ENCODE data around the gene YEATS2. TPM values are rescaled to one million over a fixed set of nuclear protein-coding genes. Genes with fewer than 3 reads are reported as not detected.

YEATS2 gene
- total RNA-seq, 4 donors from 2014 or later, result 14.0 to 24.1 (median 16.3) TPM

DNA sequence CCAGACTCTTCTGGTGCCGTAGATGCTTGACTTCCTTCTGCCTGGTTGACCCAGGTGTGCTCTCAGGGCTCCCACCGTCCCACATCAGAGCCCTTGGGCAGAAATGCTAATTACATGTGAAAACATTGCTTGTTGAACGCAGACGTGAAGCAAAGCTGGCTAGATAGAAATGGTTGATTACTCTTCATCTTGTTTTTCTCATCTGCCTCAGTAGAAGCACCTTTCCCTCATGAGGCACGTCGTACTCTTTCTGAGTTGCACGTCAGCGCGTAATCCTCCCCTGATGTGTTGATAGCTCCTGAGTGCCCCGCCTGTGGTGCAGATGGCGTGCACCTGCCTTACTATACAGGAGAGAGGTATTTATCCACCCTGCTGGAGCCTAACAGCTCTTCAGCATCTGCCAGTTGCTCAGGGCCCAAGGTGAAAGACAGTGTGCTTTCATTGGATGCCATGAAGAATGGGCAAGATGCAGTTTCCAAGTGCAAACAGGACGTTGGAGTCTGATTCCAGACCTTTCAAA lies 109.7 kb downstream of the YEATS2 start:
- intact Hi-C loops (cut with DNase I; ENCODE audit: low total_unique reads), result no loop called here
- H3K4me3 ChIP-seq (ENCODE audit: low read depth, poor library complexity, severe bottlenecking), result no peak overlapping the region
- WGBS, 2 donors, result 89 to 93% methylated on average over 12 of the region's 12 CpGs
- no peak for TF ChIP-seq POLR2A (IDR thresholded peaks at IDR 0.05)
- TF ChIP-seq, protein P1, sequence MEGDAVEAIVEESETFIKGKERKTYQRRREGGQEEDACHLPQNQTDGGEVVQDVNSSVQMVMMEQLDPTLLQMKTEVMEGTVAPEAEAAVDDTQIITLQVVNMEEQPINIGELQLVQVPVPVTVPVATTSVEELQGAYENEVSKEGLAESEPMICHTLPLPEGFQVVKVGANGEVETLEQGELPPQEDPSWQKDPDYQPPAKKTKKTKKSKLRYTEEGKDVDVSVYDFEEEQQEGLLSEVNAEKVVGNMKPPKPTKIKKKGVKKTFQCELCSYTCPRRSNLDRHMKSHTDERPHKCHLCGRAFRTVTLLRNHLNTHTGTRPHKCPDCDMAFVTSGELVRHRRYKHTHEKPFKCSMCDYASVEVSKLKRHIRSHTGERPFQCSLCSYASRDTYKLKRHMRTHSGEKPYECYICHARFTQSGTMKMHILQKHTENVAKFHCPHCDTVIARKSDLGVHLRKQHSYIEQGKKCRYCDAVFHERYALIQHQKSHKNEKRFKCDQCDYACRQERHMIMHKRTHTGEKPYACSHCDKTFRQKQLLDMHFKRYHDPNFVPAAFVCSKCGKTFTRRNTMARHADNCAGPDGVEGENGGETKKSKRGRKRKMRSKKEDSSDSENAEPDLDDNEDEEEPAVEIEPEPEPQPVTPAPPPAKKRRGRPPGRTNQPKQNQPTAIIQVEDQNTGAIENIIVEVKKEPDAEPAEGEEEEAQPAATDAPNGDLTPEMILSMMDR (IDR thresholded peaks at IDR 0.05), result no peak
- peak in 1 of 2 donors; percentile 32 for DNase-seq (ENCODE audit: low spot score in 2 of 2)

DNA sequence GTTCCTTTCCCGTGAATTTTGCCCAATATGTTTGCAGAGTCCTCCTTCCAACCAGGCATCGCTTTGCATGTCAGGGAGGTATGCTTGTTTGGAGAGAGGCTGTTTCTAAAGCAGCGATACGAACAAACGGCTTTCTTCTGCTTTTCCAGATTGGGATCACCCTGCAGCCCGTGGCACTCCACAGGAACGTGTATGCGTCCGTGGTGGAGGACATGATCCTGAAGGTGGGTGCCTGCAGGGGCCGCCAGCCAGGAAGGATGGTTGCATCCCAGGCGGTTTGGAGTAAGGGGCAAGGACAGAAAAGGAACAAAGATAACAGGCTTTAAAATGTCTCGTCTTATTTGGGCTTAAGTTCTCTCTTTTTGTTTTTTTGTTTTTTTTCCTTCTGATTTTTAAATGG lies 110.3 kb downstream of the YEATS2 start:
- TF ChIP-seq, protein P1 (IDR thresholded peaks at IDR 0.05), result no peak
- peak in 1 of 2 donors; percentile 80 for DNase-seq (ENCODE audit: low spot score in 2 of 2)
- H3K4me3 ChIP-seq (ENCODE audit: low read depth, poor library complexity, severe bottlenecking), result no peak overlapping the region
- 95 to 96% methylated on average over 12 of the region's 12 CpGs for WGBS, 2 donors
- intact Hi-C loops (cut with DNase I; ENCODE audit: low total_unique reads), result no loop called here

DNA sequence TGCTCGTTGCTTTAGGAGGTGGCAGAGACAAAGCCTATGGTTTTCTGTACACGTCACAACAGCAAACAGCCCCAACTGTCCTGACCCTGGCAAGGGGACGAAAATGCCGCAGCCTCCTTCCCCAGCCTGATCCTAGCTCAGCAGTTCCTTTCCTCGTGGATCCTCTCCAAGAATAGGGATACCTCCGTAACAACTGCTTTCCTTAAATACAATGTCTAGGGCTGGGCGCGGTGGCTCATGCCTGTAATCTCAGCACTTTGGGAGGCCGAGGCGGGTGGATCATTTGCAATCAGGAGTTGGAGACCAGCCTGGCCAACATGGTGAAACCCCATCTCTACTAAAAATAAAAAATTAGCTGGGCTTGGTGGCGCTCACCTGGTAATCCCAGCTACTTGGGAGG lies 110.8 kb downstream of the YEATS2 start:
- intact Hi-C loops (cut with DNase I; ENCODE audit: low total_unique reads), result no loop called here
- TF ChIP-seq POLR2A (IDR thresholded peaks at IDR 0.05), result no peak
- TF ChIP-seq, protein P1 (IDR thresholded peaks at IDR 0.05), result no peak
- peak in 1 of 2 donors; percentile 57 for DNase-seq (ENCODE audit: low spot score in 2 of 2)
- 95 to 96% methylated on average over 11 of the region's 11 CpGs for WGBS, 2 donors
- H3K4me3 ChIP-seq (ENCODE audit: low read depth, poor library complexity, severe bottlenecking), result no peak overlapping the region

DNA sequence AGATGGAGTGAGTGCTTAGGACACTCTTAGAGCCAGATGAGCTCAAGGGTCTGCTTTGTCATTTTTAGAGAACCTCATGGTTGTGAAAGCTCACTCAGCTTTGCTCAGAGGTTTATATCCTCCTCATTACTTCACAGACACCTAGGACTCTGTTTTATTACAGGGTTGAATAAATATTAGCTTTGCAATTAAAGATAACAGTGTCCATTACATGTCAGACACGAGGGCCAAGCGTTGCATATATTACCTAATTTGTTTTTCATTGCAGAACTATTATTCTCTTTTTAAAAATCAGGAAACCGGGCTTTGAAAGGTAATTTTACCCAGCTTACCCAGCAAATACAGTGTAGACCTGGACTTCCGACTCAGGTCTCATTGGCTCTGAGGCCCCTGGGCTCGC lies 111.7 kb downstream of the YEATS2 start:
- 88 to 89% methylated on average over 5 of the region's 5 CpGs for WGBS, 2 donors
- TF ChIP-seq POLR2A (IDR thresholded peaks at IDR 0.05), result no peak
- TF ChIP-seq, protein P1 (IDR thresholded peaks at IDR 0.05), result no peak
- H3K4me3 ChIP-seq (ENCODE audit: low read depth, poor library complexity, severe bottlenecking), result no peak overlapping the region
- DNase-seq (ENCODE audit: low spot score in 2 of 2), result no peak
- intact Hi-C loops (cut with DNase I; ENCODE audit: low total_unique reads), result no loop called here

DNA sequence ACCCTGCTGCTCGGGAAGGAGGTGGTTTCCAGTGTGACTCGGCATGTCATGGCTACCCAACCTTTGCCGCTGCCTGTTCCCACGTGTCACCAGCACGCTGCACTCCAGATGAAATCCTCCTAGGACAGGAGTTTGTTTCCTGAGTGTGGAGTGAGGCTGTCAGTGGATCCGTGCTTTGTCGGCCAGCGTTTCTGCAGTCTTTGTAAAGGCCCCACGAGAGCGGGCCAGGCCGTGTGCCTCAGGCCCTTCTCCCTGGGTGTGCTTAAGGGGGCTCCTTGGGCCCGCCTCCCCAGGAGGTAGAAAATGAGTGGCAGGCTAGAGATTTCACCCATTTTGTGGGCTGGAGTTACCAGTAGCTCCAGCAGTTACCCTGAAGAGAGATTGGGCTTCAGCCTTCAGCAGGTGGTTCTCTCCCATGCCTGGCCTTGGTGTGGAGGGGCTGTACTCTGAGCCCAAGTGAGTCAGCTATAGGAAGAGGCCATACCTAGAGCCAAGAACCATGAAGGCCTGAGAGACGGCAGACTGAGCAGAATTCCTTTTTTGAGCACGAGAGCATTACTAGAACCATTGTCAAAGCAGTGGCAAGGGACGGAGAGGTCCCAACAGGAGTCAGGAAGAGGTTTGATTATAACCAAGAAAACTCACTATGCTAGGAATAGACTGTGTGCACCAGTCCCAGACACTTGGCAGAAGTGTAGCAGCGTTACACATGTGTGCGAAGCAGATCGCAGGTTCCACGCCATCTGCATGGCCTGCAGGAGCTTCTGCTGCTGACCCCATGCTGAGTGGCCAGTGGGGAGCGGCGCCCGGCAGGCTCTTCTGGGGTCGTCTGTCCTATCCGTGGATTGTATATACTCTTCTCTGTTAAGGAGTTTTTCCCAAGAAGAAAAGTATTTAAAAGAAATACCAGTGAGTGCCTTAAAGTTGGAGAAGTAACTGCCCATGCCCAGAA lies 113.3 kb downstream of the YEATS2 start:
- no peak overlapping the region for H3K4me3 ChIP-seq (ENCODE audit: low read depth, poor library complexity, severe bottlenecking)
- intact Hi-C loops (cut with DNase I; ENCODE audit: low total_unique reads), result no loop called here
- 90 to 91% methylated on average over 24 of the region's 24 CpGs for WGBS, 2 donors
- peak in 1 of 2 donors; percentile 58 for DNase-seq (ENCODE audit: low spot score in 2 of 2)
- no peak for TF ChIP-seq POLR2A (IDR thresholded peaks at IDR 0.05)
- TF ChIP-seq, protein P1 (IDR thresholded peaks at IDR 0.05), result no peak

Data from lower leg skin (tissue), 4 donors.